NCI-H510A (cell line): ENCODE results near the gene CHST13.
"Not testable (repeated sequence)": the region's sequence is repeated elsewhere in the genome, so short reads cannot be mapped to it uniquely, and the experiment has no call there.

Experiments
- DNase-seq: peaks from one replicate; lab custom pipeline; 2025; lab: John Stamatoyannopoulos, UW

Gene CHST13

DNA sequence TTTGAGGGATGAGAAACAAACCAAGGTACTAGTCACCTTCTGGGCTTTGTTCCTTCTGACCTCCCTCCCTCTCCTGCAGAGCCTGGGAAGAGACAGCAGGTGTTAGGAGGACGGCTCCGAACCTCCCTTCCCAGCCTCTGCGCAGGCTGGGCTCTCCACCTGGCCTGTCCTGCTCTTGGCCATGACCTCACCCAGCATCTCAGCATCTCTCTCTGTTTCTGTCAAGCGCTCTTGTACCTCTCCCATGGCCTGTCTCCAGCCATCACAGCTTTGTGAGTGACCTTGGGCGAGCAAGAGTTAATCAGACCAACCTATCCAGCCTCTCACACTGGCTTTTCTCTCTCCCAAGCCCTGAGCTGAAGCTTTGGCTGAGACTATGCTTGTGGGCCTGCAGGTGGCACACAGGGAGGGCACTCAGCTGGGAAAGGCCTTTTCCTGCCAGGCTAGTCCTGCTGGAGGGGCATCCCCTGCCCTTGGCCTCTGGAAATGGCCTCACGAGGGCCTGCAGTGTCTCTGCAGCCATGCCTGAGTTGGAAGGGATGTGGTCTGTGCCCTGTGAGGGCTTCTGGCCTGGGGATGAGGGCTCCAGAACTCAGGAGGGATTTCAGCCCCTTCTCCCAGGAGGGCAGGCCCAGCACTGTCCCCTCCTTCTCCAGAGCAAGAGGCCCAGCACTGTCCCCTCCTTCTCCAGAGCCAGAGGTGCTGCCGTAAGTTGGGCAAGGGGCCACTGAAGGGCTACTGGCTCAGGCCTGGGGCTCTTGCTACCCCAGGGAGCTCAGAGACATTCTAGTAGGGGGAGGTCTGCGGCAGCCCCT lies 2.1 kb downstream of the CHST13 start:
- no peak for DNase-seq

DNA sequence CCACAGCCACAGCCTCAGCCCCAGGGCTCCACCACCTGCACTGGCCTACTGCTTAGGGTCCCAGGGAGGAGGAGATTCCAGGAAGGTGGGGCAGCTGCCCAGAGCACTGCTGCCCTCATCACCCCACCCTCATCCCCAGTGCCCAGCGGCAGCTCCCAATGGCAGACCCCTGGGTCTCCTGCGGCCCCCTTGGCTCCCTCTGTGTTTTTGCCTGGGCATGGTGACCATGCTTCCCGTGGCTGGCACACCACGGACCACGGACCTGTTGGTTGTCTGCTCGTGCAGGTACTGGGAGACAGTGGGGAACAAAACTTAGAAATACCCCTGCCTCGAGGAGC lies 2.7 kb downstream of the CHST13 start:
- DNase-seq = no peak

DNA sequence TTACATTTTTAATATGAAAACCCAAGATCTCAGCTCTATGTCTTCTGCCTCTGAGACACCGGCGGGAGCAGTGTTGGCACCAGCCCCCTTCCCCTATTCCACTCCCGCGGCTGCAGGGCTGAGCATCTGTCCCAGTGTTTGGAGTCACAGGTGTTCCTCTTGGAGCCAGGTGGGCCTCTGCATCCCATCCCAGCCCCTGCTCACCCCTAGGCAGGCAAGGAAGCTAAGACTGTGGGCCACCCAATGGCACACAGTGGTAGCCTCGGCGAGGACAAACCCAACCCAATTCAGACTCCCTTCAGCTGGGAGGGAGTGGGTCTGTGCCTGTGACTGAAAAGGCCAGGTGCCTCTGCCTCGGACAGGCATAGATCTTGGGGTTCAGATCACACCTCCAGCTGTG lies 3.1 kb downstream of the CHST13 start:
- no peak for DNase-seq

DNA sequence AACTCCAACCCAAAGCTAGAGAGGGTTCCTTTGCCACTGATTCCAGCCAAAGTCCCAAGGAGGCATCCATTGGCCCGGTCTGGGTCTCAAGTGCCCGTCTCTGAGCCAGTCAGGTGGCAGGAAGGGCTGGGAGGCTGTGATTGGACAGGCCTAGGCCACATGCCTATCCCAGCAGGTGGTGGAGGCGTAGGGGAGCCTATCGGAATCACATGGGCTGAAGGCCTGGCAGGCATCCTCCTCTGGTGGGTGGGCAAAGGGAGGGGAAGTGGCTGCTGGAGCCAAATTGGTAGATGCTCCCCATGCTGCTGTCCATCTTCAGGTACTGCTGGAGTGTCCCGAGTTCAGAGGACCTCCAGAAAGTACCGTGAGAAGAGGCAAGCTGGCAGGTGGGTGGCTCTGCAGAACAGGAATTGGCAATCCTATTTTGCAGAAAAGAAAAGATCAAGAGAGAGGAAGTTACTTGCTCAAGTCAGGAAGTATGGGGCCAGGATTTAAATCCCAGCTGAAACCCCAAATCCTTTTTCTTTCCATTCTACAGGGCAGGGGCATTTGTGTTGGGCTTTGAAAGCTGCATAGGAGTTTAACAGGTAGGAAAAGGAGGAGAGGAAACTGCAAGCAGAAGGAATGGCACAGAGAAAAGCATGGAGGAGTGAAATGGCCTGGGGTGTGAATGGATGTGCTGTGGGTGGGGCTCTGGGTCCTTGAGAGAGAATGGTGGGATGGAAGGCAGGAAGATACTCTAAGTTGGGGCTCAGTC lies 3.7 kb downstream of the CHST13 start:
- no peak for DNase-seq

DNA sequence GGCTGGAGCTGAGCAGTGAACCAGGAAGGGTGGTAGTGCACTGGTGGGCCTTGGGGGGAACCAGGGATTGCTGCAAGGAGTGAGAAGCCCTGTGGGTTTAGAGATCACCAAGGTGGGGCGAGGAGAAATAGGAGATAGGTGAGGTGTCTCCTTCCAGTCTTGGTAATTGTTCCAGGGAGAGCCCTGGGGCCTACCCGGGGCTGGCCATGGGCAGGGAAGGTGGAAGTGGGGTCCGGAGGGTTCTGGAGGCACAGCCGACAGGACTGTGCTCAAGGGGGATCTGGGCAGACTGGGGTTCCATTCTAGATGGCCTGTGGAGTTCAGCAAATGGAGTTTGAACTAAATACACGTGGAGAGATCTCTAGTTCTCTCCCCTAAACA lies 4.5 kb downstream of the CHST13 start:
- no peak for DNase-seq

DNA sequence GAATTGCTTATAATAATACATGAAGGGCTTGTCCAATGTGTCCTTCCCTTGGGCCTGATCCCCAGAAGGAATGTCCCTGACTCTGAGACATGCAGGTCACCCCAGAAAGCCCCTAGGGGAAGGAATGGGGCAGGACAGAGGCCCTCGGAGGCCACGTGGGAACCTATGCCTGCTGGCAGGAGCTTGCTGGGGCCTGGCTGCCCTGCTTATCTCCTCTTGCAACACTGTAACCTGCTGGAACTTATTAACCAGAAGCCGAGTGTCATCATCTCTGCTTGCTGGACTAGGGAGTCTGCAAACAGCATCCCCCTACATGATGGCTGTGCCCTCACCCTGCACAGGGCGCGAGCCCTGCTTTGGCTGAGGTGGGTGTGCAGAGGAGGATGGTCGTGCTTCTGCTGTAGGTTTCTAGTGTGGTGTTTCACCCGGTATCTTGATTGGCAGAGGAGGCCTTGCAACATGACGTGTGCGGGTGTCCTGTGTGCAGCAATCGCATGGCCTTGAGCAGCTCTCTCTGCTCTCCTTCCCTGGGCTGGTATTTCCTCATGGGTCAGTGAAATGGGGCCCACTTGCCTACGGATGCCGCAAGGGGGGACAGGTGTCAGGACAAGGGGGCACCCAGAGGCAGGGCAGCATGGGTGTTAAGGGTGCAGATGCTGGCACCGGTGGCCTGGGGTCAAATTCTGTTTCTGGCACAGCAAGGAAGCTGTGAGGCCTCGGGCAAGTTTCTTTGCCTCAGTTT lies 5.0 kb downstream of the CHST13 start:
- DNase-seq = no peak

DNA sequence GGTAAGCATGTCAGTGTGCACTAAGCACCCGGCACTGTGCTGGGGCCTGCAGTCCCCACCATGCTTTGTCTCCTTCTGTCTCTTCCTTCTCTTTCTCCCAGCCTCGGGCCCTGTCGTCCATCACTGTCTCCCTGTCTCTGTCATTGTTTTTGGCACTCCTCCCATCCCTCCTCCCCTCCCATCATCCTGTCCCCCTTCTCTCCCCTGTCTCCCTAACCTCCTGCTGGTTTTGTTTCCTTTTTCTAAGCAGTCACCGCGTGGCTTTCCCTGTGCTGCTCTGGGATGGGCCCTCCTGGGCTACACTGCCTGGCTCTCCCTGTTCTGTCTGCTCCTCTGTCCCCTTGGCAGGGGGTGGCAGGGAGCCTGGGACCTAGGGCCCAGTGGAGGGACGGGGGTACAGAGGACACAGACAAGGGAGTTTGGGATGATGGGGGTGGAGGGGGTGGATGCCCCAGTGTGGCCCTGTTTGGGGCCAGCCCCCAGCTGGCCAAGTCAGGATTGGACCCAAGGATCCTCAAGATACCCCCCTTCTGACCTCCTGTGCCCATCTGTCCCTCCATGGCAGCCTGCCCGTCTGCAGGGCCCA lies 5.7 kb downstream of the CHST13 start:
- no peak for DNase-seq

DNA sequence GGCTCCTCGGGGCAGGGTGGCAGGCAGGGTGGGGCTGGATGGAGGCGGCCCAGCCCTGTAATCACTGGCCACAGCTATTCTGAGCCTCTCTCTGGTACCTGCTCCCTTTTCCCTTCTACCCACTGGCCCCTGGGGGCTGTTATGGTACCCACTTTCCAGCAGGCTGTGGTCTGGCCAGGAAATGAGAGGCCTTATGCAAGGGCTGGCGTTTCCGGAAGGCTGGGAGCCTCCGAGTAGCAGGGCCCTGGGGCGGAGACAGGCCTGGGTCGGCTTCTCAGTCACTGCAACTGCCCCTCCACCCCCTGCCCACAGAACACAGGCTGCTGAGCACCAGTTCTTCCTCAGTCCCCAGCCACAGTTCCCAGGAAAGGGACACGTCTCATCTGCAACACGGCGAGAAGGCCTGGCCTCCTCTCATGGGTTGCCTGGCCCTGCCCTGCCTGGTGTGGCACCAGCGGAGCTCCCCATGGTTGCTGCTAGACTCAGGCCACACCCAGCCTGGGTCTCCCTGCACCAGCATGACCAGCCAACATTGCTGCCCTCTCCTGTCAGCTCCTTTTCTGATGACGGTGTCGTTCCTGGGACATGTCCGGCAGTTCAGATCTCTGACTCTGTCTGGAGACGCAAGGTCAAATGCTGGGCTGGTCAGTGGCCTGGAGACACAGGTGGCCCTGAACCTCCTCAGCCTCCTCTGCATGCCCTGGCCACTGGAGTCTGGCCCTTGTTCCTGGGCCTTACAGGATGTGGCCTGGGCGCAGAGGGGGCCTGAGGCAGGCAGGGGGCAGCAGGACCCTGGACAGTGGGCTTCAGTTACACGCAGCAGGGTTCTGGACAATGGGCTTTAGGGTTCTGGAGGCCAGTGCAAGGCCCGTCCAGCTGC lies 6.5 kb downstream of the CHST13 start:
- no peak for DNase-seq

DNA sequence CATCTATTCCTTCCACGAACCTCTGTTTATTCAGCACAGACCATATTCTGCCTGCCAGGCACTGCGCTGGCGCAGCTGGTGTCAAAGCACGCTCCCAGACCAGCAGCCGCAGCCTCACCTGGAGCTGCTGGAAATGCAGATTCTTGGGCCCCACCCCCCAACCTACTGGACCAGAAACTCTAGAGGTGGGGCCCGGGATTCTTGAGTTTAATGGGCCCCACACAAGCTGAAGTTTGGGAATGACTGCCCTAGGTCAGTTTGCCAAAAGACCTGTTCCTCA lies 7.0 kb downstream of the CHST13 start:
- DNase-seq = no peak

DNA sequence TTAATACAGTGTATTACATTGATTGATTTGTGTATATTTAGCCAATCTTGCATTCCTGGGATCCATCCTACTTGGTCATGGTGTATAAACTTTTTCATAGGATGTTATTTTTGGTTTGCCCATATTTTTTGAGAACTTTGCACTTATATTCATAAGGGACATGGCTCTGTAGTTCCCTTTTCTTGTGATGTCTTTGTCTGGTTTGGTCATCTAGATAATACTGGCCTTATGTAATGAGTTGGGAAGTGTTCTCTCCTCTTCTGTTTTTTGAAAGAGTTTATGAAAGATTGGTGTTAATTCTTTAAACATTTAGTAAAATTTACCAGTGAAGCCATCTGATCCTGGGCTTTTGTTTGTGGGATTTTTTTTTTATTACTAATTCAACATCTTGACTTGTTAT lies 9.6 kb downstream of the CHST13 start:
- DNase-seq = no peak

DNA sequence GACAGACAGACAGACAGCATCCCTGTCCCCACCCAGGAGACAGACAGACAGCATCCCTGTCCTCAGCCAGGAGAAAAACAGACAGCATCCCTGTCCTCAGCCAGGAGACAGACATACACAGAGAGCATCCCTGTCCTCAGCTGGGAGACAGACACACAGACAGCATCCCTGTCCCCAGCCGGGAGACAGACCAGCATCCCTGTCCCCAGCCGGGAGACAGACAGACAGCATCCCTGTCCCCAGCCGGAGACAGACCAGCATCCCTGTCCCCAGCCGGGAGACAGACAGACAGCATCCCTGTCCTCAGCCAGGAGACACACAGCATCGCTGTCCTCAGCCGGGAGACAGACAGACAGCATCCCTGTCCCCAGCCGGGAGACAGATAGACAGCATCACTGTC lies 10.8 kb downstream of the CHST13 start:
- not testable (repeated sequence) for DNase-seq

DNA sequence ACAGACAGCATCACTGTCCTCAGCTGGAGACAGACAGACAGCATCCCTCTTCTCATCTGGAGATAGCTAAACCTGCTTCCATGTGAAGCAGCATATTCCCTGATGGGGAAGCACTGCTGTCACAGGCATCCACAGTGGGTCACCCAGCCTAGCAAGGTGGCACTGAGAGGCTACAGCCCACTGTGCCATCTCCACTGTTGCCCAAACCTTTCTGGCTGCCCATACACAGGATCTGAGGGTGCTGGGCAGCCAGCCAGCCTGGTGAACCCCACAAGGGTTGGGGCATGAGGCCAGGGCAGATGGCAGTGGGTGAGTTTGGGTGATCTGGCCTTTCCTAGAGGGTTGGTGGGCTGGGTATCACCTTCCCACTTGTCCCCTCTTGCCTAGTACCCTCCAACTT lies 11.7 kb downstream of the CHST13 start:
- DNase-seq = no peak

DNA sequence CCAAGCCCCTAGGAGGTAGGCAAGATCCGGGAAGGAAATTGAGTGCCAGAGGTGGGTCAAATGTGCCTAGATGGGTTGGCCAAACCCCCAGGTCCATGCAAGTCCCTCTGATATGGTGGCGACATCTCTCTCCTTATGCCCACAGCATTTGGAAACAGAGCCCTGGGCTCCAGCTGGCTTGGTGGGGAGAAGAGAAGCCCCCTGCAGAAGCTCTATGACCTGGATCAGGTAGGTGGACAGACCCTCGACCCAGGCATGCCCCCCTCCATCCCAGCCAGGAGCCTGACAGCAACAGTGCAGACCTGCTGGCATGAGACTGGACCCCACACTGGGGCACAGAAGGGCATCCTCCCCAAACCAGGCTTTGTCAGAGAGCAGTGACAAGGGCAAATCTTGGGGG lies 12.2 kb downstream of the CHST13 start:
- DNase-seq = no peak

DNA sequence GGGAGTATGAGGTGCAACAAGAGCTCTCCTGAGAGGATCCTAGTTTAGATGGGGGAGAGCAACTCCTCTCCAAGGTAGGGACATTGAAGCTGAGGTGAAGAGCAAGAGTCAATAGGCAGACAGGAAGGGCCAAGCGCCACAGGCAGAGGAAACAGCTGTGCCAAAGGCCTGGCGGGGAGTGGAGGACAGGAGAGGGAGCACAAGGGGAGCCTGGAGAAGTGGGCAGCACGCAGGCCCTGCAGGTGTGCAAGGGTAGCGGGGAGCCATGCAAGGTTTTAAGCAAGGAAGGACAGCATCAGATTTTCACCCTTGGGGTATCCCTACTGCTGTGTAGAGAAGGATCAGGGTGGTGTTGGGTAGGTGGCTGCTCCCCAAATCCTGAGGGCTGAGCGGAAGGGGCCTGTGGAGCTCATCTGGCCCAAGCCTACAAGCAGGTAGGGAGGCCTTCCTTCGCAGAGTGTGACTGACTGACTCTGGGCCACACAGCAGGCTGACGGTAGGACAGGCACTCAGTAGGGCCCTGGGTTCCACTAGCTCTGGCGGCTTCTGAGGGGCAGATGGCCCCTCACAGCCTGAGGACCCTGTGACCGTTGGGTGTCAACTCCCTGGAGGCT lies 13.3 kb downstream of the CHST13 start:
- no peak for DNase-seq

DNA sequence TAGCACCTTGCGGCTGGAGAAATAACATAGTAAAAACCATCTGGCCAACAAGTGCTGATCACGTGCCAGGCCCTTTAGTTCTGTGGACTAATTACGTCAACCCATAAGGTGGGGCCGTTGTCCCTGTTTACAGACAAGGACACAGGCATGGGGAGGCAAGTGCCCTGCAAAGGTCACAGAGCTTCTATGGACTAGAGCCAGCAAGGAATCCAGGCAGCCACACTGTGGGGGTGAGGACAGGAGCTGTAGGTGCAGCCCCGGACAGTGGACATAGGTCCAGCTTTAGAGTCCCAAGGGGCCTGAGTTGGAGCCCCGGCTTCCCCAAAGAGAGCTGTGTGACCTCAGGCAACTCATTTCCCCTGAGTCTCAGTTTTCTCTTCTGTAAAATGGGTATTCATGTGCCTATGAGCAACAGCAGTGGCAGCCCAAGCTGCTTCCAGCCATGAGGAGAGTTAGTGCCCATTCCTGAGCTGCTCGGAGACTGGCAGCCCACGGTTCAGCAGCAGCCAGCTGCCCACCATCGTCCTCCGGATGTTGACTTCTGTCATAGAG lies 13.9 kb downstream of the CHST13 start:
- no peak for DNase-seq

DNA sequence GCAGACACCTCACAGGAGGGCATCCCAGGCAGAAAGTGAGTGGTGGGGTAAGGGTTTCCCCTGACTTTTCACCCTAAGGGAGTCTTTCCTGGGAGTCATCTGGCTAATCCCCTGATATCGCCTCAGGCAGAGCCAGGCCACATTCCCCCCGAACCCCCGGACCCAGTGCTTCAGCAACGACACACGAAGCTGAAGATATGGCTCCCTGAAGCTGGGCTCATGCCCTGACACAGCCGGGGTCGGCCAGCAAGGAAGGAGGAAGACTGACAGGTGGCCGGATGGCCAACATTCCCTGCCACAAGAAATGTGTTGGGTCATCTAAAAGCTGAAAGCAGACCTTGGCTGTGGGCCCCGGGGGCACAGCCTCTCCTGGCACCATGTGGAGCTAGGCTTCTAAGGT lies 14.4 kb downstream of the CHST13 start:
- DNase-seq = no peak

DNA sequence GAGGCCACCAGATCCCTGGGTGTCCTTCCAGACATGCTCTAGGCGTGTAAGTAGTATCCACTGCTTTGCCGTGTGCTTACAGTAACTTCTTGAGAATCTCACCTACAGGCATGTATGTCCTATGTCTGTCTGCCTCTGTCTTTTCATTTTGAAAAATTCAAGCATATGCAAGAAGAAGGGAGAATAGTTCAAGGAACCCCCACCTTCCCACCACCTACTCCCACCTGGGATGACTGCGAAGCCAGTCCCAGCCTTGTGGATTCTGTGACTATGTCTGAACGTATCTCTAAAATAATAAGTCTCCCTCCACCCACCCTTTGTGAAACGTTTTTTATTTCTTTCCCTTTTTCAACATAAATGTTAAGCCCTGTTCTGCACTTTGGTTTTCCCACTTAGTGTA lies 15.0 kb downstream of the CHST13 start:
- DNase-seq = no peak

DNA sequence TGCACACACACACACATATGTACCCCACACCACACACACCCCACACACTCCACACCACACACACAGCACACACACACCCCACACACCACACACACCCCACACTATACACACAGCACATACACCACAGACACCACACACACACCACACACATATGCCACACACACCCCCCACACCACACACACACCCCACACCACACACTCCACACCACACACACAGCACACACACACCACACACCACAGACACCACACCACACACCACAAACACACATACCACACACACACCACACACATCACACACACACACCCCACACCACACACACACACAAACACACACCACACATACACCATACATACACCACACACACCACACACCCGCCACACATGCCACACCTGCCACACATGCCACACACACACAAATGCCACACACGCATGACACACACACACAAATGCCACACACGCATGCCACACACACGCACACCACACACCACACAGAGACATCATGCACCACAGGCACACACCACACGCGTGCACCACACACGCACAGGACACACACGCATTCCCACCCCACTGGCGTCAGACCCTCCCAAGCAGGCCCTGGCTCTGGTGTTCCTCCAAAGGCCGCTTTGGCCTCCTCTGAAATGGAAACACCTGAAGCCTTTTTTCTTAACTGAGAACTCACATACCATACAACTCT lies 15.7 kb downstream of the CHST13 start:
- no peak for DNase-seq

DNA sequence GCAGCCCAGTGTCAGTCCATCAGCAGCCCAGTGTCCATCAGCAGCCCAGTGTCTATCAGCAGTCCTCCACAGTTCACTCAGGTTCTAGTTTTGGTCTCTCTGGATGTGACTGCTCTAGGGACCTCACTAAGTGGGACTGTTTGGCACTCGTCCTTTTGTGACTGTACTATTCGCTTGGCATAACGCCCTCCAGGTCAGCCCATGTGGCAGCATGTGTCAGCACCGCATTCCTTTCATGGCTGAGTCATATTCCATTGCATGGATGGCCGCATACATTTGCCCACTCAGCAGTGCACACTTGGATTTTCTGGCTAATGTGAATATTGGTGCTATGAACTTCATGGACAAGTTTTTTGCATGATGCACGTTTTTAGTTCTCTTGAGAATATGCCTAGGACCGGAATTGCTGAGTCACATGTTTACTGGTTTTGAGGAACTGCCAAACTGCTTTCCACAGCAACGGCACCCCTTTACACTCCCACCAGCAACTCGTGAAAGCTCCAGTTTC lies 16.4 kb downstream of the CHST13 start:
- no peak for DNase-seq

DNA sequence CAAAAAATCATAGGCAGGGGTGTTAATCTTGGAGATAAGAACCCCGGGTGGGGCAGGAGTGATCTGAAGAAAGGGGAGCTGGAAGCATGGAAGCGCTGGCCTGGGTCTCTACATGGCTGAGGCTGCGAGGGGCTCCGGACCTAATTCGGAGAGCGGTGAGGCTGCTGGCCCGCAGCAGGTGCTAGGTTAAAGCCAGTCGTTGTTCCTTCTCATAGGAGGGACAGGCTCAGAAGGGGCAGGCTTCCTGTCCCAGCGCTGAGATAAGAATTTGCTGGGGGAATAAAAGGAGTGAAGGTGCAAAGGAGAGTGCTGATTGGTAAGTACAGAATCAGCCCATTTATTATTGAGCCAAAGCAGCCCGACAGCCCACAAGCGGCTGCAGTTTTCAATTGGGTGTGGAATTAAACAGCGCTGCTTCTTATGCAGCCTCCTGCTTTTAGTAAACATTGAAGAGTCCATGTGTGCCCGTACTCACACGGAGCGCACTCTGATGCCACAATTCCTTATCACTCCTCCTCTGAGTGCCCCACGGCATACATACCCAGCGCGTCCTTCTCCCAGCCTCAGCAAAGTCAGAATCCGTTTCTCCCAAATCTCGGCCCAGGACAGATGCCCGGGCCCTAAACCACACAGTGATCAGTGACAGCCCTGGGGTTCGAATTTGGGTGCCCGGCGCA lies 17.1 kb downstream of the CHST13 start:
- no peak for DNase-seq
